GM12878 (cell line): ENCODE measurements around the gene KLRD1.
"Not testable (repeated sequence)": the region's sequence is repeated elsewhere in the genome, so short reads cannot be mapped to it uniquely, and the experiment has no call there.

ENCODE experiments used
- CHD2 ChIP-seq: IDR thresholded peaks from 2 replicates; pipeline ENCODE4 v1.6.1; 2011; ENCODE audit warnings: low read depth, low read length, improper control_type of control experiment, borderline replicate concordance
- TAF1 ChIP-seq: IDR thresholded peaks from 2 replicates; pipeline ENCODE4 v1.6.1; 2011; ENCODE audit warnings: mild to moderate bottlenecking, low read depth, low read length, borderline replicate concordance

DNA sequence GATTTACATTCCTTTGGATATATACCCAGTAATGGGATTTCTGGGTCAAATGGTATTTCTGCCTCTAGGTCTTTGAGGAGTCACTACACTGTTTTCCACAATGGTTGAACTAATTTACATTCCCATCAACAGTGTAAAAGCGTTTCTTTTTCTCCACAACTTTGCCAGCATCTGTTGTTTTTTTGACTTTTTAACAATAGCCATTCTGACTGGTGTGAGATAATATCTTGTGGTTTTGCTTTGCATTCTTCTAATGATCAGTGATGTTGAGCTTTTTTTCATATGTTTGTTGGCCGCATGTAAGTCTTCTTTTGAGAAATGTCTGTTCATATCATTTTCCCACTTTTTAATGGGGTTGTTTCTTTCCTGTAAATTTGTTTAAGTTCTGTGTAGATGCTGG is 33.3 kb downstream of the KLRD1 start:
- TF ChIP-seq TAF1, CHD2: not testable (repeated sequence)
